T-cell (primary cell): ENCODE measurements around the gene VKORC1L1. TPM values are rescaled to one million over a fixed set of nuclear protein-coding genes. Genes with fewer than 3 reads are reported as not detected.

ENCODE experiments used
- ATAC-seq, 4 experiments: fragments of 200-7000 bp in 3 of 4; fragments of 150-1000 bp in 1 of 4; cut with Tn5 transposase; replicated peaks in 1 of 4; 1 replicate in 3 of 4; 2 replicates in 1 of 4; pipeline ENCODE4 v1.10.0; 2021; ENCODE audit warnings: moderate library complexity in 3 of 4, mild to moderate bottlenecking in 2 of 4, moderate number of reproducible peaks in 1 of 4
- CTCF ChIA-PET, 2 donors: fragments of 300-600 bp; sonication (Branson Sonifier 250); formaldehyde crosslinking; loops; one replicate each; lab custom pipeline; 2022; ENCODE audit warnings: antibody characterized with exemption in 2 of 2; lab: Charles Lee
- POLR2A ChIA-PET, 2 donors: fragments of 300-600 bp; sonication (Branson Sonifier 250); formaldehyde crosslinking; loops; one replicate each; lab custom pipeline; 2022; ENCODE audit warnings: antibody characterized with exemption in 2 of 2; lab: Charles Lee
- DNase-seq, 35 experiments: peaks; one replicate each; pipeline versions ENCODE4 v3.0.0 to v3.0.0-alpha.2; 2013 to 2023
- H3K27ac ChIP-seq: one replicate; pipeline ENCODE4 v1.5.1; 2013; ENCODE audit warnings: low read length
- H3K27me3 ChIP-seq, 2 experiments: replicated peaks in 1 of 2; 1 replicate in 1 of 2; 2 replicates in 1 of 2; pipeline versions ENCODE4 v1.6.1 to v1.7.0; 2013; ENCODE audit warnings: low read length in 1 of 2, mixed read lengths in 1 of 2; ENCODE audit not compliant: control insufficient read depth in 2 of 2, insufficient read depth in 2 of 2; ENCODE audit errors: extremely low read depth in 1 of 2
- H3K36me3 ChIP-seq, 2 donors: 1 replicate in 1 of 2; 2 replicates in 1 of 2; pipeline versions ENCODE4 v1.6.1 to v1.7.0; 2013; ENCODE audit warnings: low read length in 1 of 2; ENCODE audit not compliant: control insufficient read depth in 2 of 2, insufficient read depth in 1 of 2; ENCODE audit errors: extremely low read depth in 1 of 2
- H3K4me1 ChIP-seq, 2 experiments: 1 replicate in 1 of 2; 2 replicates in 1 of 2; pipeline versions ENCODE4 v1.6.1 to v1.7.0; 2013; ENCODE audit warnings: low read length in 2 of 2, mixed read lengths in 1 of 2; ENCODE audit not compliant: insufficient read depth in 2 of 2, control insufficient read depth in 1 of 2; ENCODE audit errors: extremely low read depth in 1 of 2
- H3K4me3 ChIP-seq, 2 donors: 1 replicate in 1 of 2; 2 replicates in 1 of 2; pipeline versions ENCODE4 v1.5.1 to v1.7.0; 2013; ENCODE audit warnings: mild to moderate bottlenecking in 2 of 2, low read length in 1 of 2, moderate library complexity in 1 of 2; ENCODE audit not compliant: control insufficient read depth in 1 of 2; ENCODE audit errors: extremely low read depth in 1 of 2
- H3K9me3 ChIP-seq: 2 replicates; pipeline ENCODE4 v1.7.0; 2013
- H3K27ac Mint-ChIP-seq, 2 donors: one replicate each; pipeline ENCODE4 v1.8.0; 2020 to 2021; ENCODE audit warnings: mild to moderate bottlenecking in 2 of 2, mixed read lengths in 2 of 2
- H3K27me3 Mint-ChIP-seq, 2 donors: one replicate each; pipeline ENCODE4 v1.8.0; 2021 to 2022; ENCODE audit warnings: mixed read lengths in 2 of 2
- H3K36me3 Mint-ChIP-seq: one replicate; pipeline ENCODE4 v1.8.0; 2021; ENCODE audit warnings: mixed read lengths
- H3K4me1 Mint-ChIP-seq, 3 donors: one replicate each; pipeline ENCODE4 v1.8.0; 2020 to 2022; ENCODE audit warnings: mixed read lengths in 3 of 3, mild to moderate bottlenecking in 1 of 3
- H3K4me3 Mint-ChIP-seq, 3 donors: one replicate each; pipeline ENCODE4 v1.8.0; 2020 to 2022; ENCODE audit warnings: mild to moderate bottlenecking in 3 of 3, mixed read lengths in 3 of 3, moderate library complexity in 3 of 3
- H3K9me3 Mint-ChIP-seq, 3 donors: one replicate each; pipeline ENCODE4 v1.8.0; 2020 to 2022; ENCODE audit warnings: mixed read lengths in 3 of 3
- WGBS: methylation state at CpG from one replicate; pipeline ENCODE4 v1.1.5; 2013; ENCODE audit warnings: missing lambda C conversion rate; ENCODE audit not compliant: insufficient coverage; 5-methylcytosine and 5-hydroxymethylcytosine counted together
- total RNA-seq, 35 experiments: library from RNA in 6 of 35; stranded (reverse) in 6 of 35; fragments of 120-200 nt in 1 of 35; gene quantifications; one replicate each; pipeline versions ENCODE4 v1.2.1 to v1.2.4 and lab custom pipeline; 2013 to 2026

VKORC1L1 gene
- total RNA-seq, 5 donors from 2014 or later (not counting 1 experiment from before 2014, with no cell fraction given), result 3.8 to 13.2 (median 10.8) TPM

- no CpG with 5 or more reads among the region's 4 CpGs for WGBS
- Histone ChIP-seq H3K36me3 (no peaks in the 10 kb centered on the region), H3K9me3 (no peaks in the 10 kb centered on the region), H3K27ac (no peak overlapping the region), H3K27me3 (no peaks in the 10 kb centered on the region), H3K4me1 (no peaks in the 10 kb centered on the region), H3K4me3 (no peak overlapping the region)
- POLR2A ChIA-PET, result no interaction called here
- Mint-ChIP-seq H3K36me3 (peaks cover 27% of the 10 kb centered on the region), H3K4me3 (no peak overlapping the region), H3K4me1 (peaks cover 10 to 15% (median 10%) of the 10 kb centered on the region in 3 donors), H3K9me3 (no peaks in the 10 kb centered on the region), H3K27me3 (no peaks in the 10 kb centered on the region), H3K27ac (no peak overlapping the region)
- ATAC-seq, result no peak
- no peak for DNase-seq
- CTCF ChIA-PET, result no interaction called here
Observed at GRCh38 chr7:65924193-65924592, 51.3 kb downstream of the VKORC1L1 start.

- Mint-ChIP-seq H3K27ac (no peak overlapping the region), H3K27me3 (no peaks in the 10 kb centered on the region), H3K4me3 (no peak overlapping the region), H3K9me3 (no peaks in the 10 kb centered on the region), H3K4me1 (peaks cover 11 to 17% (median 12%) of the 10 kb centered on the region in 3 donors), H3K36me3 (peaks cover 21% of the 10 kb centered on the region)
- Histone ChIP-seq H3K4me1 (no peaks in the 10 kb centered on the region), H3K27ac (no peak overlapping the region), H3K36me3 (no peaks in the 10 kb centered on the region), H3K9me3 (no peaks in the 10 kb centered on the region), H3K27me3 (no peaks in the 10 kb centered on the region), H3K4me3 (no peak overlapping the region)
- ATAC-seq, result no peak
- ChIA-PET CTCF (no interaction called here), POLR2A (no interaction called here)
- no peak for DNase-seq
- WGBS, result 94% methylated on average over 3 of the region's 3 CpGs
Observed at GRCh38 chr7:65925040-65925439, 52.2 kb downstream of the VKORC1L1 start.

GRCh38 chr7:65926588-65926987 is 53.7 kb downstream of the VKORC1L1 start:
- Mint-ChIP-seq H3K27ac (no peak overlapping the region), H3K27me3 (no peaks in the 10 kb centered on the region), H3K9me3 (no peaks in the 10 kb centered on the region), H3K4me1 (peaks cover 20 to 30% (median 24%) of the 10 kb centered on the region in 3 donors), H3K36me3 (peaks cover 11% of the 10 kb centered on the region), H3K4me3 (no peak overlapping the region)
- H3K9me3 ChIP-seq, result no peaks in the 10 kb centered on the region
- CTCF ChIA-PET, result no interaction called here
- no peaks in the 10 kb centered on the region for H3K27me3 ChIP-seq
- no peaks in the 10 kb centered on the region for H3K36me3 ChIP-seq
- no peak overlapping the region for H3K27ac ChIP-seq
- no peaks in the 10 kb centered on the region for H3K4me1 ChIP-seq
- H3K4me3 ChIP-seq, result no peak overlapping the region
- ATAC-seq, result no peak
- POLR2A ChIA-PET, result no interaction called here
- no peak for DNase-seq

- ATAC-seq, result no peak
- H3K36me3 ChIP-seq, result no peaks in the 10 kb centered on the region
- Mint-ChIP-seq H3K4me1 (peaks cover 25 to 34% (median 29%) of the 10 kb centered on the region in 3 donors), H3K36me3 (peaks cover 11% of the 10 kb centered on the region), H3K4me3 (no peak overlapping the region), H3K27ac (no peak overlapping the region), H3K27me3 (no peaks in the 10 kb centered on the region), H3K9me3 (no peaks in the 10 kb centered on the region)
- CTCF ChIA-PET, result interaction anchor here in 1 of 2 donors (0.6 kb wide), 1 partner anchor 146 kb away, joined by 3 read pairs; no protein-coding TSS in a partner anchor
- no peak overlapping the region for H3K4me3 ChIP-seq
- no CpG with 5 or more reads among the region's 6 CpGs for WGBS
- no peak for DNase-seq
- POLR2A ChIA-PET, result no interaction called here
- no peaks in the 10 kb centered on the region for H3K9me3 ChIP-seq
- no peaks in the 10 kb centered on the region for H3K27me3 ChIP-seq
- no peaks in the 10 kb centered on the region for H3K4me1 ChIP-seq
- H3K27ac ChIP-seq, result no peak overlapping the region
Observed at GRCh38 chr7:65927489-65928448, 54.9 kb downstream of the VKORC1L1 start.

- CTCF ChIA-PET, result no interaction called here
- no CpG with 5 or more reads among the region's 4 CpGs for WGBS
Observed at GRCh38 chr7:65931685-65932084, 58.8 kb downstream of the VKORC1L1 start.

GRCh38 chr7:65937296-65937695 is 64.4 kb downstream of the VKORC1L1 start:
- peaks cover 10 to 13% (median 11%) of the 10 kb centered on the region in 3 donors for H3K4me1 Mint-ChIP-seq
- H3K4me1 ChIP-seq, result no peaks in the 10 kb centered on the region
- no peaks in the 10 kb centered on the region for H3K27me3 Mint-ChIP-seq
- H3K27ac ChIP-seq, result no peak overlapping the region
- peaks cover 49% of the 10 kb centered on the region for H3K36me3 Mint-ChIP-seq
- 100% methylated on average over 2 of the region's 2 CpGs for WGBS
- POLR2A ChIA-PET, result no interaction called here
- DNase-seq, result no peak
- H3K9me3 Mint-ChIP-seq, result peaks cover 9 to 11% (median 9%) of the 10 kb centered on the region in 3 donors
- CTCF ChIA-PET, result no interaction called here
- no peaks in the 10 kb centered on the region for H3K36me3 ChIP-seq
- H3K4me3 Mint-ChIP-seq, result no peak overlapping the region
- ATAC-seq, result no peak
- no peaks in the 10 kb centered on the region for H3K9me3 ChIP-seq
- no peak overlapping the region for H3K4me3 ChIP-seq
- H3K27me3 ChIP-seq, result no peaks in the 10 kb centered on the region
- no peak overlapping the region for H3K27ac Mint-ChIP-seq

More at GRCh38 chr7:65931685-65932084, 58.8 kb downstream of the VKORC1L1 start:
- no peak overlapping the region for H3K4me3 ChIP-seq
- ATAC-seq (no peak), DNase-seq (no peak)
- Mint-ChIP-seq H3K27ac (no peak overlapping the region), H3K9me3 (peaks cover 9 to 11% (median 9%) of the 10 kb centered on the region in 3 donors), H3K36me3 (peaks cover 19% of the 10 kb centered on the region), H3K27me3 (no peaks in the 10 kb centered on the region), H3K4me1 (peaks cover 31 to 35% (median 32%) of the 10 kb centered on the region in 3 donors), H3K4me3 (no peak overlapping the region)
- POLR2A ChIA-PET, result no interaction called here
- no peak overlapping the region for H3K27ac ChIP-seq
- no peaks in the 10 kb centered on the region for H3K36me3 ChIP-seq
- H3K4me1 ChIP-seq, result no peaks in the 10 kb centered on the region
- no peaks in the 10 kb centered on the region for H3K9me3 ChIP-seq
- no peaks in the 10 kb centered on the region for H3K27me3 ChIP-seq
